Bronchial epithelial cell (primary cell): Measurements from ENCODE around the gene PRDM11. TPM values are rescaled to one million over a fixed set of nuclear protein-coding genes. Genes with fewer than 3 reads are reported as not detected.

Experiments used
- DNase-seq: peaks from one replicate; pipeline ENCODE4 v3.0.0-alpha.2; 2010; ENCODE audit warnings: low read depth
- FAIRE-seq: peaks from 2 replicates; lab custom pipeline; 2011; peaks lifted over from hg19 to GRCh38; lab: Jason Lieb, UNC
- H3K27me3 ChIP-seq: 2 replicates; pipeline ENCODE4 v1.5.1; 2011; ENCODE audit warnings: low read length; ENCODE audit not compliant: control insufficient read depth, insufficient read depth
- H3K36me3 ChIP-seq: 2 replicates; pipeline ENCODE4 v1.5.1; 2011; ENCODE audit warnings: low read length; ENCODE audit not compliant: control insufficient read depth, insufficient read depth
- H3K4me3 ChIP-seq: 2 replicates; pipeline ENCODE4 v1.5.1; 2011; ENCODE audit warnings: mild to moderate bottlenecking, low read depth, low read length, control low read depth
- total RNA-seq: library from RNA; depleted of rRNA; stranded (reverse); fragments of >200 nt; gene quantifications from 2 replicates; pipeline ENCODE4 v1.2.1, GENCODE V29; 2014
- TF ChIP-seq, protein P1 (sequence below): IDR thresholded peaks from 2 replicates; pipeline ENCODE4 v1.5.1; 2011; ENCODE audit warnings: mild to moderate bottlenecking, moderate library complexity, low read length, control low read depth, inconsistent platforms; ENCODE audit not compliant: insufficient read depth, severe bottlenecking

The PRDM11 gene
- total RNA-seq, 1 donor from 2014 or later = 4.7 TPM

DNA sequence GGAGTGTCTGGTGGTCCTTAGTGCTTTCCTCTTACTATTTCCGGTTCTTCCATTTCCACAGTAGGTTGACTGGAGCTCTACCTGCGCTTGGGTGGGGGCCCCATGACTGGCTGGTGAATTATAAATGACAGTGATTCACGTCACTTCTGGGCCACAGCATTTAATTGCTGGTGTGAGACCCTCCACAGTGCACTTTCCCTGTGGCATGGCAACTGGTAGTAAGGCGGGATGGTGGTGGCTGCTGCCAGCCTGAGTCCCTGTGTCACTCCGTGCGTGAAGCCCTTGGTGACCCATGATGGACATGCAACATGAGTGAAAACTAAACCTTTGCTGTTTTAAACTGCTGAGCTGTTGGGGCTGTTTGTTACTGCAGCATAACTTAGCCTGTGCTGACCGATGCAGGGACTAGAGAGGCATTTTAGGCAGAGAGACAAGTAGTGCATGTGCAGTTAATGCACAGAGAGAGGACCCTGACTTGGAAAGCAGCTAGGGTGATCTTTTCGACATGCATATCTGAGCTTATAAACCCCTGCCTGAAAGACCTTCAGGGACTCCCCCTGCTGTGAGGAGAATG is 3.1 kb downstream of the PRDM11 start:
- TF ChIP-seq, protein P1, sequence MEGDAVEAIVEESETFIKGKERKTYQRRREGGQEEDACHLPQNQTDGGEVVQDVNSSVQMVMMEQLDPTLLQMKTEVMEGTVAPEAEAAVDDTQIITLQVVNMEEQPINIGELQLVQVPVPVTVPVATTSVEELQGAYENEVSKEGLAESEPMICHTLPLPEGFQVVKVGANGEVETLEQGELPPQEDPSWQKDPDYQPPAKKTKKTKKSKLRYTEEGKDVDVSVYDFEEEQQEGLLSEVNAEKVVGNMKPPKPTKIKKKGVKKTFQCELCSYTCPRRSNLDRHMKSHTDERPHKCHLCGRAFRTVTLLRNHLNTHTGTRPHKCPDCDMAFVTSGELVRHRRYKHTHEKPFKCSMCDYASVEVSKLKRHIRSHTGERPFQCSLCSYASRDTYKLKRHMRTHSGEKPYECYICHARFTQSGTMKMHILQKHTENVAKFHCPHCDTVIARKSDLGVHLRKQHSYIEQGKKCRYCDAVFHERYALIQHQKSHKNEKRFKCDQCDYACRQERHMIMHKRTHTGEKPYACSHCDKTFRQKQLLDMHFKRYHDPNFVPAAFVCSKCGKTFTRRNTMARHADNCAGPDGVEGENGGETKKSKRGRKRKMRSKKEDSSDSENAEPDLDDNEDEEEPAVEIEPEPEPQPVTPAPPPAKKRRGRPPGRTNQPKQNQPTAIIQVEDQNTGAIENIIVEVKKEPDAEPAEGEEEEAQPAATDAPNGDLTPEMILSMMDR = no peak
- no peaks in the 10 kb centered on the region for H3K27me3 ChIP-seq
- no peak overlapping the region for H3K4me3 ChIP-seq
- FAIRE-seq (no peak), DNase-seq (no peak)
- H3K36me3 ChIP-seq = no peaks in the 10 kb centered on the region

DNA sequence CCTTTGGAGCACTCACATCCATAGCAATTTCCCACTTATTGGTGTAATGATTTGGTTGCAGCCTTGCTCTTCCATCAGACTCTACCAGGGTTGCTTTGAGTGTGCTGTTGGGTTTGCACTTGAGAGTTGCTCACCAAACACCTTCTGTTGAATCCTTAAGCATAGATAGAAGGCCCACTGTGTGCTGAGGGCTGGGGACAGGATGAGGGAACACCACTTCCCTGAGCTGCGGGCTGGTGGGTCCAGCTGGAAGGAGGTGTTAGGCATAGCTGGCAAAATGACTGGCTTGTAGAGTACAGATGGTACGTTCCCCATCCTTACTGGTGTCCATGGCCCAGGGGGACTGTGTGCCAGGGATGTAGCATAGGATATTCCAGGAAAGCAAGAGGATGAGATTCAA is 3.9 kb downstream of the PRDM11 start:
- Histone ChIP-seq H3K27me3 (no peaks in the 10 kb centered on the region), H3K4me3 (no peak overlapping the region), H3K36me3 (no peaks in the 10 kb centered on the region)
- FAIRE-seq (no peak), DNase-seq (no peak)
- TF ChIP-seq, protein P1 = no peak

DNA sequence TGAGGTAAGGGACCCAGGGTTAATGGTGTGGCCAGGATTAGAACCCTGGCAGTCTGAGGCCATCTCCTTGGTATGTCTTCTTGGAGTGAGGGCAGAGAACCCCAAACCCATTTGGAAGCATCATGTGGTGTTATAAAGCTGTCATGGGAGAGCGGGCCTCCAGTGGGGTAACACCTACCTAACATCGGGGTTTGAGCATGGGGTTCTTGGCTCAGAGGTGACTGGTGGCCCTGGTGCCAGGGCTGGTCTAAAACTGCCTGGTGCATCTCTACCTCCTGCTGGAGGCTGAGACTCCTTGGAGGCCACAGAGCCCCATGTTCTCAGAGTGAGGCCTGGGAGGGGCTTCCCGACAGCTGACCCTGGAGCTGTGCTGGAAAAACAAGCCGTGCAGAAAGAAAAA is 4.5 kb downstream of the PRDM11 start:
- DNase-seq (no peak), FAIRE-seq (no peak)
- Histone ChIP-seq H3K36me3 (no peaks in the 10 kb centered on the region), H3K4me3 (no peak overlapping the region), H3K27me3 (no peaks in the 10 kb centered on the region)
- TF ChIP-seq, protein P1 = no peak

GRCh38 chr11:45151362-45151982 is 5.0 kb downstream of the PRDM11 start:
- TF ChIP-seq, protein P1 = no peak
- Histone ChIP-seq H3K27me3 (no peaks in the 10 kb centered on the region), H3K36me3 (no peaks in the 10 kb centered on the region), H3K4me3 (no peak overlapping the region)
- no peak for FAIRE-seq
- no peak for DNase-seq

DNA sequence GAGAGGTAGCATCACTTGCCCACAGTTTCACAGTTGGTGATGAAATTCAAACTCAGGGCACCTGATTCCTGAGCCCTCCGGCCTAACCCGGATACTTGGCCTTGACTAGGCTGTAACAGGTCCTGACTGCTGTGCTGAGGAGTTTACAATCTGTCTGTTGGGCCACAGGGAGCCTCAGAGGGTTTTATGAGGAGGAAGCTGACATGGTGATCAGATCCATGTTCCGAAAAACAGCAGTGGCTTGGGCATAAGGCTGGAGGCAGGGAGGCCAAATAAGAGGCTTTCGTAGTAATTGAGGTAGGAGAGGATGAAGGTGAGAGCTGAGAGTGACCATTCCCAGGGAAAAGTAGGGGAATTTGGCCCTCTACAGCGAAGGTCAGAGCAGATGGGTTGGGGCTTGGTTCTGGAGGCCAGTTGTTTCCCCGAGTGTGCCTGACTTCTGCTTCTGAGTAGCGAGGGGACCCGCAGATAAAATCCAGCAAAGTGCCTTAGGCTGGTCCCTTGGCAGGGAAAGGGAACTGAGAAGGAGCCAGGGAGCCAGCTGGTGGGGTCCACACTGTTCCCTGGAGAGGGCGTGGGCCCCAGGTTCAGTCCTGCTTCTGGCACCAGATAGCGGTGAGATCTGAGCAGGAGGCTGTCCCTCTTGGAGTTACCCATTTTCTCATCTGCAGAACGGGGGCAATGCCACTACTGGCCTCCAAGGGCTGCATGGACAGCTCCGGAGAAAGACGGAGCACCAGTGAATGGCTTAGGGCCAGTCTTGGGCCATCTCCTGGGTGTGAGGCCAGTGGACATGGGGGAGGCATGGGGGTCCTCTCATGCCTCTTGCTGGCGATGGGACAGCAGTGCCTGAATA is 6.5 kb downstream of the PRDM11 start:
- Histone ChIP-seq H3K36me3 (no peaks in the 10 kb centered on the region), H3K27me3 (no peaks in the 10 kb centered on the region), H3K4me3 (no peak overlapping the region)
- no peak for DNase-seq
- no peak for FAIRE-seq
- TF ChIP-seq, protein P1 = no peak
